IMR-90 (cell line): ENCODE data around the gene FFAR1. TPM values are rescaled to one million over a fixed set of nuclear protein-coding genes. Genes with fewer than 3 reads are reported as not detected.

Experiments used
- ATAC-seq: fragments of 200-7000 bp; cut with Tn5 transposase; 2 replicates; pipeline ENCODE4 v1.9.1; 2020; ENCODE audit warnings: low read depth, mild to moderate bottlenecking, moderate library complexity
- BruUV-seq: library from RNA; stranded (reverse); fragments of 400-500 nt; replicated peaks from 2 replicates; lab custom pipeline; 2021; lab: Mats Ljungman, UMichigan
- CTCF ChIA-PET: fragments of 300-600 bp; formaldehyde crosslinking; extraction: SDS; loops from one replicate; lab custom pipeline; 2021; ENCODE audit warnings: antibody characterized with exemption; lab: Yijun Ruan, JAX
- POLR2A ChIA-PET: fragments of 300-600 bp; sonication (Branson Sonifier 250); formaldehyde crosslinking; loops from one replicate; lab custom pipeline; 2022; ENCODE audit warnings: antibody characterized with exemption; ENCODE audit not compliant: unreplicated experiment; lab: Charles Lee
- DNase-seq: peaks from one replicate; pipeline ENCODE4 v3.0.0; 2013
- H2AFZ ChIP-seq: replicated peaks from 2 replicates; pipeline ENCODE3; 2013; ENCODE audit warnings: low read length, mild to moderate bottlenecking; ENCODE audit not compliant: poor library complexity
- H2AK5ac ChIP-seq: 2 replicates; pipeline ENCODE4 v1.6.1; 2013; ENCODE audit warnings: low read depth, low read length, inconsistent platforms
- H2AK9ac ChIP-seq: replicated peaks from 2 replicates; pipeline ENCODE3; 2013; ENCODE audit warnings: mild to moderate bottlenecking, low read depth, low read length, moderate library complexity; ENCODE audit not compliant: poor library complexity
- H2BK120ac ChIP-seq: 2 replicates; pipeline ENCODE4 v1.6.1; 2013; ENCODE audit warnings: low read depth, low read length, inconsistent platforms
- H2BK15ac ChIP-seq: 3 replicates; pipeline ENCODE4 v1.6.1; 2013; ENCODE audit warnings: low read depth, low read length, inconsistent platforms
- H2BK20ac ChIP-seq: 2 replicates; pipeline ENCODE4 v1.6.1; 2013; ENCODE audit warnings: low read depth, mild to moderate bottlenecking, inconsistent platforms, low read length, moderate library complexity
- H2BK5ac ChIP-seq: 2 replicates; pipeline ENCODE4 v1.6.1; 2013; ENCODE audit warnings: mild to moderate bottlenecking, low read depth, low read length, inconsistent platforms; ENCODE audit not compliant: poor library complexity, severe bottlenecking
- H3K14ac ChIP-seq: replicated peaks from 2 replicates; pipeline ENCODE4 v1.6.1; 2013; ENCODE audit warnings: low read depth, low read length, inconsistent platforms
- H3K18ac ChIP-seq: 2 replicates; pipeline ENCODE4 v1.6.1; 2013; ENCODE audit warnings: low read depth, low read length, control low read depth
- H3K23ac ChIP-seq: 2 replicates; pipeline ENCODE4 v1.6.1; 2013; ENCODE audit warnings: low read depth, low read length, inconsistent platforms
- H3K27ac ChIP-seq: 2 replicates; pipeline ENCODE4 v1.5.1; 2013; ENCODE audit warnings: mild to moderate bottlenecking, control low read depth, low read length; ENCODE audit not compliant: insufficient read depth
- H3K27me3 ChIP-seq: 2 replicates; pipeline ENCODE4 v1.6.1; 2013; ENCODE audit warnings: low read length; ENCODE audit not compliant: control insufficient read depth, insufficient read depth
- H3K36me3 ChIP-seq: 2 replicates; pipeline ENCODE4 v1.6.1; 2013; ENCODE audit warnings: low read length, mixed read lengths; ENCODE audit not compliant: control insufficient read depth, insufficient read depth
- H3K4ac ChIP-seq: 2 replicates; pipeline ENCODE4 v1.6.1; 2013; ENCODE audit warnings: low read depth, low read length, inconsistent platforms
- H3K4me1 ChIP-seq: 2 replicates; pipeline ENCODE4 v1.6.1; 2013; ENCODE audit warnings: low read length, mixed read lengths; ENCODE audit not compliant: control insufficient read depth, insufficient read depth
- H3K4me2 ChIP-seq: 2 replicates; pipeline ENCODE4 v1.6.1; 2013; ENCODE audit warnings: low read depth, mild to moderate bottlenecking, control low read depth, low read length, moderate library complexity
- H3K4me3 ChIP-seq: 2 replicates; pipeline ENCODE4 v1.5.1; 2013; ENCODE audit warnings: low read depth, mild to moderate bottlenecking, control low read depth, low read length, moderate library complexity; ENCODE audit not compliant: insufficient read depth
- H3K56ac ChIP-seq: 2 replicates; pipeline ENCODE4 v1.6.1; 2013; ENCODE audit warnings: low read length, inconsistent platforms; ENCODE audit not compliant: insufficient read depth; ENCODE audit errors: extremely low read depth
- H3K79me1 ChIP-seq, 2 experiments: 2 replicates each; pipeline ENCODE4 v1.6.1; 2013; ENCODE audit warnings: low read length in 2 of 2, inconsistent platforms in 1 of 2, low read depth in 1 of 2
- H3K9ac ChIP-seq: 2 replicates; pipeline ENCODE4 v1.6.1; 2013; ENCODE audit warnings: low read depth, low read length, control low read depth
- H3K9me1 ChIP-seq: 2 replicates; pipeline ENCODE4 v1.6.1; 2013; ENCODE audit warnings: low read length, inconsistent platforms; ENCODE audit not compliant: insufficient read depth
- H3K9me3 ChIP-seq: 2 replicates; pipeline ENCODE4 v1.6.1; 2013; ENCODE audit warnings: low read length; ENCODE audit not compliant: control insufficient read depth, insufficient read depth
- H4K20me1 ChIP-seq: 2 replicates; pipeline ENCODE4 v1.6.1; 2013; ENCODE audit warnings: low read length, inconsistent platforms; ENCODE audit not compliant: insufficient read depth
- H4K5ac ChIP-seq: 2 replicates; pipeline ENCODE4 v1.6.1; 2013; ENCODE audit warnings: mild to moderate bottlenecking, low read depth, low read length, control low read depth
- H4K8ac ChIP-seq, 2 experiments: 2 replicates each; pipeline ENCODE4 v1.6.1; 2013; ENCODE audit warnings: low read depth in 2 of 2, low read length in 2 of 2, control low read depth in 1 of 2, inconsistent platforms in 1 of 2
- H4K91ac ChIP-seq: 2 replicates; pipeline ENCODE4 v1.6.1; 2013; ENCODE audit warnings: low read depth, low read length, inconsistent platforms; ENCODE audit not compliant: insufficient read depth
- FOS ChIP-seq: fragments of 150-350 bp; IDR thresholded peaks from 2 replicates; pipeline ENCODE4 v1.6.1; 2016; ENCODE audit warnings: low read depth, low read length
- RCOR1 ChIP-seq: IDR thresholded peaks from 2 replicates; pipeline ENCODE4 v1.6.1; 2012; ENCODE audit warnings: mild to moderate bottlenecking, low read length, improper control_type of control experiment; ENCODE audit not compliant: insufficient replicate concordance
- WGBS, 2 experiments: methylation state at CpG; one replicate each; pipeline versions ENCODE4 v1.1.5 to v1.1.7; 2013; ENCODE audit warnings: missing lambda C conversion rate in 2 of 2; ENCODE audit not compliant: insufficient read length in 1 of 2; ENCODE audit errors: extremely low coverage in 2 of 2; 5-methylcytosine and 5-hydroxymethylcytosine counted together
- dilution Hi-C: fragments of 300-500 bp; cut with HindIII; formaldehyde crosslinking; loops from one replicate; pipeline ENCODE4 v1.14.3; 2018; ENCODE audit warnings: low sequenced_read_pairs; ENCODE audit not compliant: unreplicated experiment
- in situ Hi-C: fragments of 300-500 bp; cut with MboI; formaldehyde crosslinking; loops from 3 replicates; pipeline ENCODE4 v1.14.3; 2019; ENCODE audit warnings: low sequenced_read_pairs, inconsistent platforms, mixed read lengths
- intact Hi-C: fragments of 100-400 bp; cut with micrococcal nuclease; formaldehyde crosslinking; loops from 2 replicates; pipeline ENCODE4 v1.10.0; 2022
- polyA plus RNA-seq, 3 experiments: library from polyadenylated mRNA; depleted of rRNA; stranded (reverse); fragments of >200 nt; gene quantifications; 2 replicates each; pipeline ENCODE4 v1.2.3, GENCODE V29; 2012; ENCODE audit warnings: low replicate concordance in 1 of 3
- total RNA-seq: library from RNA; depleted of rRNA; stranded (reverse); fragments of >200 nt; gene quantifications from 2 replicates; pipeline ENCODE4 v1.2.3, GENCODE V29; 2012
- TF ChIP-seq, protein P1 (sequence below): conservative IDR thresholded peaks from 2 replicates; pipeline ENCODE4 v1.5.1; 2012; ENCODE audit warnings: mild to moderate bottlenecking, low read depth, low read length, improper control_type of control experiment

FFAR1 gene
- total and polyA plus RNA-seq, 2 of the 4 experiments (the other 2 are of a cell fraction) = not detected

DNA sequence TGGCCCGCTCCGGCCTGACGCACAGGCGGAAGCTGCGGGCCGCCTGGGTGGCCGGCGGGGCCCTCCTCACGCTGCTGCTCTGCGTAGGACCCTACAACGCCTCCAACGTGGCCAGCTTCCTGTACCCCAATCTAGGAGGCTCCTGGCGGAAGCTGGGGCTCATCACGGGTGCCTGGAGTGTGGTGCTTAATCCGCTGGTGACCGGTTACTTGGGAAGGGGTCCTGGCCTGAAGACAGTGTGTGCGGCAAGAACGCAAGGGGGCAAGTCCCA is 4.4 kb downstream of the FFAR1 start:
- Histone ChIP-seq H3K4ac (no peak overlapping the region), H3K18ac (no peak overlapping the region), H2BK120ac (no peak overlapping the region), H2BK15ac (no peak overlapping the region), H3K36me3 (no peaks in the 10 kb centered on the region), H3K27ac (no peak overlapping the region), H3K23ac (no peak overlapping the region), H3K27me3 (peaks cover 14% of the 10 kb centered on the region), H3K9me1 (no peaks in the 10 kb centered on the region), H3K9me3 (no peaks in the 10 kb centered on the region), H4K91ac (no peak overlapping the region), H4K8ac (no peak overlapping the region), H3K4me2 (no peak overlapping the region), H2AK9ac (no peak overlapping the region), H2AK5ac (no peak overlapping the region), H3K9ac (no peak overlapping the region), H3K4me1 (no peaks in the 10 kb centered on the region), H3K56ac (no peak overlapping the region), H4K5ac (no peak overlapping the region), H2BK20ac (no peak overlapping the region), H4K20me1 (no peaks in the 10 kb centered on the region), H3K14ac (no peak overlapping the region), H2AFZ (no peak overlapping the region), H3K79me1 (no peaks in the 10 kb centered on the region), H3K4me3 (no peak overlapping the region), H2BK5ac (no peak overlapping the region)
- TF ChIP-seq FOS = no peak
- TF ChIP-seq, protein P1, sequence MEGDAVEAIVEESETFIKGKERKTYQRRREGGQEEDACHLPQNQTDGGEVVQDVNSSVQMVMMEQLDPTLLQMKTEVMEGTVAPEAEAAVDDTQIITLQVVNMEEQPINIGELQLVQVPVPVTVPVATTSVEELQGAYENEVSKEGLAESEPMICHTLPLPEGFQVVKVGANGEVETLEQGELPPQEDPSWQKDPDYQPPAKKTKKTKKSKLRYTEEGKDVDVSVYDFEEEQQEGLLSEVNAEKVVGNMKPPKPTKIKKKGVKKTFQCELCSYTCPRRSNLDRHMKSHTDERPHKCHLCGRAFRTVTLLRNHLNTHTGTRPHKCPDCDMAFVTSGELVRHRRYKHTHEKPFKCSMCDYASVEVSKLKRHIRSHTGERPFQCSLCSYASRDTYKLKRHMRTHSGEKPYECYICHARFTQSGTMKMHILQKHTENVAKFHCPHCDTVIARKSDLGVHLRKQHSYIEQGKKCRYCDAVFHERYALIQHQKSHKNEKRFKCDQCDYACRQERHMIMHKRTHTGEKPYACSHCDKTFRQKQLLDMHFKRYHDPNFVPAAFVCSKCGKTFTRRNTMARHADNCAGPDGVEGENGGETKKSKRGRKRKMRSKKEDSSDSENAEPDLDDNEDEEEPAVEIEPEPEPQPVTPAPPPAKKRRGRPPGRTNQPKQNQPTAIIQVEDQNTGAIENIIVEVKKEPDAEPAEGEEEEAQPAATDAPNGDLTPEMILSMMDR = no peak
- TF ChIP-seq RCOR1 = no peak
- intact Hi-C loops = loop anchor here (1.0 to 10.0 kb wide), 4 partner anchors 113 to 277 kb away; partner anchors contain the start of genes RBM42 and TMEM147
- dilution Hi-C loops = no loop called here
- WGBS, 2 experiments = 59% methylated on average over 7 of the region's 18 CpGs; no CpG with 5 or more reads in 1 of the 2 experiments
- BruUV-seq = no TSS peak
- ChIA-PET CTCF (interaction anchor here (0.6 to 2.1 kb wide), 3 partner anchors 90 to 731 kb away, joined by 3 to 14 read pairs (median 5); no protein-coding TSS in a partner anchor), POLR2A (no interaction called here)
- no peak for DNase-seq
- in situ Hi-C loops = no loop called here
- no peak for ATAC-seq
